NOMO-1 treated with dmso at 0.1 percent for 144 hours (cell line): ENCODE measurements around the gene B3GAT3.
A peak's percentile ranks its signal among the peaks of the same experiment; 100 is the strongest.
"Not testable (repeated sequence)": the region's sequence is repeated elsewhere in the genome, so short reads cannot be mapped to it uniquely, and the experiment has no call there.

Experiments used
- DNase-seq: peaks from one replicate; lab custom pipeline; 2025; ENCODE audit not compliant: unreplicated experiment; lab: John Stamatoyannopoulos, UW

The B3GAT3 gene

DNA sequence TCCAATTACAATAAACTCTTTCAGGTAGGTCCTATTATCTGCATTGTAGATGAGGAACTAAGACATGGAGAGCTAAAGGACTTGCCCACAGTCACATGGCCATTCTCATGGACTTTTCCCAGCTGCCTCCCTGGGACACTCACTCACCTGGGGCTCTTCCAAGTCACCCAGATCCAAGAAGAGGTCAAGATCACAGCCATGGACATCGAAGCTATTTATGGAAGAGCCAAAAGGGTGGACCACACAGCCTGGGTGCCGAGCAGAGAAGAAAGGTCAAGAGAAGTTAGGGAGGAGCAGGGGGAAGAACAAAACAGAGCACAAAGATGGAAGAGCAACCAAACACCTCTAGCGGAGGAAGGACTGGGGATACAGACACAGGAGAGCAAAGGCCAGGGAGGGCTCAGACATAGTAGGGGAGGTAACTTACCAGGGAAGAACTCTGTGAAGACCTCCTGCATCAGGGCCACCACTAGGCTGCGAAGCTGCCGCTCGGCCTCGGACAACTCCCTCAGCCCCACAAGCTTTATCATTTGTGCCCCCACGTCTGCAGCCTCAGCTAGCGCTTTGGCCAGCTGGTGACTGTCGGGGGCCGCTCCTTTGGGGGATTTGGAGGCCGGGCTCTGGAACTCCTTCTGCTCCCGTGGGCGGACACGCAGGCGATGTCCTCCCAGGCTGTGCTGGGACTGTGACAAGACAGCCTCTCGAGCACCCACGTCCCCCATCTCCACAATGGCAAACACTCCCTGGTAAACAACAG is 40.6 kb downstream of the B3GAT3 start:
- no peak for DNase-seq

DNA sequence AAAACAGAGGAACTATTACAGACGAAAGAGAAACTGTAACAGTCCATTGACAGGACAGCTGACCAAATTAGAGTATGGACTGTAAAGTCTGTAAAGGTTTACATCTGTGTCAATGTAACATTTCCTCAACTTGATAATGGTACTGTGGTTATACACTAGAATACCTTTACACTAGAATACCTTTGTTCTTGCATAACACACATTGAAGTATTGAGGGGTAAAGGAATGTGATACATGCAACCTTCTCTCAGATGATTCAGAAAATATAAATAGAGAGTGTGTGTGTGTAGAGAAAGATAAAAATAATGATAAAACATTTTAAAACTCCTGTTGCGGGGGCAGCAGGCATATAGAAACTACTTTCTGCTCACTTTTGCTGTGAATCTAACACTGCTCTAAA is 42.5 kb downstream of the B3GAT3 start:
- no peak for DNase-seq

DNA sequence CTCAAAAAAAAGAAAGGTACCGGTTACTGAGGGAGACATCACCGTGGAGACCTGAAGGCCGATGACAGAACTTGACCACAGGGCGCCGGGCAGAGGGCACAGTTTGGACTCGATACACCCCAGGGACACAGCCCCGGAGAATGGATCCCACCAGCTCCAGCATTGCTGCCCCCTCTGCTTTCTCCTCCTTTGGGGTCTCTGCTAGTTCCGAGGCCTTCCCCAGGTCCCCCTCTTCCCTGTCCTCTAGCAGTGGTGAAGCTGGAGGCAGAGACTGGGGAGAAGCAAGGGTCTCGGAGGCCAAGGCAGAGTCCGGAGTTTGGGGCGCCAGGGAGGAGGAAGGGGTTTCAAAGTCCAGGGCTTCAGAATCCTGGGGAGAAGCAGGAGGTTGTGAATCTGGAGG is 43.2 kb downstream of the B3GAT3 start:
- DNase-seq, result no peak

DNA sequence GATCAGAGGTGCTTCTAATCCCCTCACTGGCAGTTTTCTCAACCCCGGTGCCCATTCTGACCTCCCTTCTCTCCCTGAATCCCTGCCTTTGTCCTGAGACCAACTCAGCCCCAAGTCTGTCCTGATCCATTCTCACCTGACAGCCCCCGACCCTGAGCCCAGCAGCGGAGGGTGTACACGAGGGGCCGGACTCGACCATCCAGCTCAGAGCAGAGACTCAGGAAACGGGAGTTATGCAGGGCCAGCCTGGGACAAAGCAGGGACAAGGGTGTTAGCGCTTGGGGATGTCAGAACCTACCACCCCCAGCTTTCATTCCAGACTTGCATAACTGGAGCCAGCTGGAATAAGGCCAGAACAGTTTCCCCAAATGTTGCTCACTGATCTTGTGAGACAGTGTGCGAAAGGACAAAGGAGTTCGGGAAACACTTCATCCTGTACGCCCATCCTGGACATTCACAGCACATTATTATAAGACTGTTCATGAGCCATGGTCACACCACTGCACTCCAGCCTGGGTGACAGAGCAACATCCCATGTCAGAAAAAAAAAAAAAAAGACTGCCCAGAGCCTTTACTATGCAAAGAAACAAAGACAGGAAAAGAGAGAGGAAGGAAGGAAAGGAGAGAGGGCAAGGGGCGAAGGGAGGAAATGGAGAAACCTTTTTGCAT is 44.6 kb downstream of the B3GAT3 start:
- DNase-seq, result no peak

DNA sequence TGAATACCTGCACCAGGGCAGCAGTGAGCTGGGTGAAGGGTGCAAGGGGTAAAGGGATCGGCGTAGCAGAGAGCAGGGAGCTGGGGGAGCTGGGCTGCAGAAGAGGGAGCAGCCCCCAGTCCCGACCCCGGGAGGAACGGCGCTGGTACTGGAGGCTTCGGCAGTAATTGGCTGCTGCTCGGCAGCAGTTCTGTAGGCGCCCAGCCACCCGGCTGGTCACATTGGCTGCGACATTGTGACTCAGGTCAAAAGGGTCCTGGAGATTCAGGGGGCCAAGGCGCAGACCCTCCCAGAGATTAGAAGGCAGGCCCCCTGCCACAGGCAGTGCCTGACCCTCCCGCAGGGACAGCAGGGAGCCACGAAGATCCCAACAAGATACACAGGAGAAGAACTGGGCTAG is 45.9 kb downstream of the B3GAT3 start:
- no peak for DNase-seq

DNA sequence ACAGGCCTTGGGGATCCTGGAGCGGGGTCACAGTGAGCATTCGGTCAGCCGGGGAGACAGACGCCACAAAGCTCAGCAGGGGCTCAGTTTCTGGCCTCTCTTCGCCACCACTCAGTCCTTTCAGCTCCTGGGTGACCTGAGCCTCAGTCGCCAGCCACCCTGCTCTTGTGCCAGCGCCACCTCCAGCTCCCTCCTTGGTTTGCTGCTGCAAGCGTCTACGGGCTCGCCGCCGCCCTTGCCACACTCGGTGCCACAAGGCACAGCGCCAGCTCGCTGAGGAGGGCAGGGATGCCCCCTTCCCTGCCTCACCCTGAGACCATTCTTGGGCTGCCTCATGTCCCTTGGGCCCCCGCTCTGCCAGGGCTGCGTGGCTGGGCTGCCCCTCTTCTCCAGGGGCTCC is 46.6 kb downstream of the B3GAT3 start:
- DNase-seq, result no peak

DNA sequence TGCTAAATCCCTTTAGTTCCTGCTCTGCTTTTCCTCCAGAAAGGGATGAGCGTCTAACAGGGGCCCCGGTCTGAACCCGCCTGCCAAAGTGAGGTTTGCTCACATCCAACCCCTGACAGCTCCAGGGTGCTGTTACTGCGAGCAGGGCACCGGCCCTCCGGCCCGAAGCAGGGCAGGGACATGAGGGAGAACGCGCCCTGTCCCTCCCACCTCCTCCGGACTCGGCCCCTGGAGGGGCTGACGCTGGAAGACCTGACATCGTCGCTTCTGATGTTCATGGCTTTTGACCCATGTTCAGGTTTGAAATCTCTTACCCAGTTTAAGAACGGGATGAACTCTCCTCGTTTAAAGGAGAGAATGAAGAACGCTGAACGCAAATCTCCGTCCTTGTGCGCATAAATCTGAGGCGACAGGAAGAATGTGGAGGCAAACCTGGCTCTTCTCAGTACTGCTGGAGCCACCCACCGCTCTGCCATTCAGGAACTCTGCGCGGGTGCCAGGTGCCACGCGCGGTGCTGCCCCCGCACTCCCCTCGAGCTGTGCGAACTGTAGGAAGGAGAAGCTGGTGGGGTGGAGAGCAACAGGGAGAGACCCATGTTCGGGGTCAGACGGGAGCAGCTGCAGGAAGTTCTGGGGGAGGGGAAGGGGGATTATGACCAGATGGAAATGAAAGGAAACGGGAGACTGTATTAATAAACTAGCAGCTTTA is 47.3 kb downstream of the B3GAT3 start:
- peak; percentile 38 for DNase-seq

DNA sequence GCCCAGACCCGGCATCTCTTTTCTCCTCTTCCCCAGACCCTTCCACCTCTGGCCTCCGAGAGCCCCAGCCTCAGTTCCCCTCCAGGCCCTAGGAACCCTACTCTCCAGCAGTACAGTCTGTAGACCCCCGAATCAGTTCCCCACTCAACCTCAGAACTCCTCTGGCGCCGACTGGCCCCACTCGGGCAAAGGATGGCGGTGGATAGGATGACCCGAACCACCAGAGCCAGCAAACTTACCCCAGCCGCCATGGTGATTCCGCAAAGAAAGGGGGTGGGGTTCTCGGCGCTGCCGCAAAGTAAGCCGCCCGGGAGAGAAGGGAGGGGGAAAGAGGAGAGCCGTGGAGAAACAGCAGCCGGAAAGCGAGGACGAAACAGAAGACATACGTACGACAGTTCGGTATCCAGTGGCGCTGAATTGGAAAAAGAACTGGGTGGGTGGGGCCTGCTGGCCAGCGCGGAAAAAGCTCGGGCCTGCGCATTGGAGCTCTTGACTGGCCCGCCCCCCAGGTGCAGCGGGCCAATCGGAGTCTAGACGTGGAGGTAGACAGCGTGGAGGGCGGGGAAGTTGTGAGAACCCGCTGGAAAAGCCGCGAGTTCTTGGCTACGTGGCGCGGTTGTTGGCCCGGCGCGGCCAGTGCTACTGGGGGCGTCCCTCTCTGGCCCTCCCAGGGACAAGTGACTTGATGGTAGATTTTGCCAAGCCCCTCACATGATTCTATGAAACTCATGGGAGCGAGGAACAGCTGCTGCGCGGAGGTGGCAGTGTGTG is 48.0 kb downstream of the B3GAT3 start, which contains the start of gene EEF1G:
TSS of gene EEF1G (minus strand) at position 300 of the 771 bp plus-strand sequence. CDS start at position 251, 49 bp downstream.
- peak; percentile 100 for DNase-seq

DNA sequence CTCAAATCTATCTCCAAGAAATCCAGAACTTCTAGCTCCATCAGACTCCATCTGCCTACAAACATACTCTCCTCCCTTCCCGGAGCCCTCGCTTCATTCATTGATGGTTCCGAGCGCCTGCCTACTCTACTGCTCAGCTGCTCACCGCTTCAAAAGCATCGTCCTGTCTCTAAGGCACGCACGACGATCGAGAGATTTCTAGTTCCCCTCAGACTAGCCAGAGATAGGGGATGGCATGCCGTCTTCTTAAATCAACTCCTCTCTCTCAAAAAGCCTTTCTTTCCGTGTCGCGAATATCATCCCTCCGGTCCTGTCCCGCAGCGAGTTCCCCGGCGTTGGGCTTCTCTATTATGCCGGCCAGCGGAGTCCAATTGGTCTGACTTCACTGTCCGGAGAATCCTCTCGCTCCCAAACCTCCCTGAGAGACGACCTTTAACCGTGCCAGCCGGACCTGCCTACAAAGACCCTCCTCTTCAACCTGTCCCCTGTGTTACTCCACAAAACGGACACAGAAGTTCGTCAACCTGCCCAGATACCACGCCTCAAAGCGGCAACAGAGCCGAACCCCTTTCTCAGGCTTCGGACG is 48.7 kb downstream of the B3GAT3 start:
- DNase-seq, result peak; percentile 20

DNA sequence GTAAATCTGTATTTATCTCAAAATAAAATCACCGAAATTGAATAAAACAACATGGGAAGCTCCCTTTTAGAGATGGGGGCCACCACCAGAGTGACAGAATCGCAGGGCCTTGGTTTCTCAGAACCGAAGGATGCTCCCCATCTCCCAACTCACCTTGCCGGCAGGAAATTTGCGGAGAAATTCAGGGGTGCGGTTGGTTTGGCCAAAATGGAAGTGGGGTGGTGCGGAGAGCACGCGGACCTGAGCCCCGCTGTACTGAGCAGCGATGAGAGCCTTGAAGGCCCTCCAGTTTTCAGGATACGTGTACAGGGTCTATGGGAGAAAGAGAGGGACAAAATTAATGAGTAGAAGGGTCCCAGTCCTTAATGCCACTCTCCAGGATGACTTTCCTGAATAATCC is 49.4 kb downstream of the B3GAT3 start:
- no peak for DNase-seq

DNA sequence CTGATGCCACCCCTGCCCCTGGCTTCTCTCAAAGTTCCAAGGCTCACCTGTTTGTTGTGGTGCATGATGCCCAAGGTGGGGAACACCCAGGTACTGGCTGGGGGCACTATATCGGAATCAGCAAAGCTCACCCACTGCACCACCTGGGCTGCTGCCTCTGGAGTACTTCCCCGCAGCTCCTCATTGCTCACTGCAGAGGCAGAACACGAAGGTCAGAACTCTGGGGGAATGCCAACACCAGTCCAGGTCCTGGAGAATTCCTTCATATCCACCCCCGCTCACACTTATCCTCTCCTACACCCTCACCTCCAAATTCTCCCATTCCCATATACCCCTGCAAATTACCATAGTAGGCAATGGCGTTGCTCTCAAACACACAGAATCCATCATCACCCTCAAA is 50.3 kb downstream of the B3GAT3 start:
- DNase-seq, result not testable (repeated sequence)

DNA sequence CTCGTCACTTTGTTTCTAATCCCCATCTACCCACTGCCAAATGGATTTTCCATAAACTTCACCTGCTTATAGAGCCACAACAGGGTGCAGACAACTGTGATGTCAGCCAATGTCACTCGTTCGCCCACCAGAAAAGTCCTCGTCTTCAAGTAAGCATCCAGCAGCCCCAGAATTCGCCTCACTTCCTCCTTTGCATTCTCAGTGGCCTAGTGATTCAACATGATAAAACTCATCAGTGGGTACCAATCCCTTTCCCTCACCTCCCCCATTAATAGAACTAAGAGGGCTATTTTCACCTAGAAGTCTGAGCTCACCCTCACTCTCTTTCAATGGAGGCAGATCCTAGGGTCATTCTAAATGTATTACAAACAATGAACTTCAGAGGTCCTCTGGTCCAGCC is 50.9 kb downstream of the B3GAT3 start:
- not testable (repeated sequence) for DNase-seq

DNA sequence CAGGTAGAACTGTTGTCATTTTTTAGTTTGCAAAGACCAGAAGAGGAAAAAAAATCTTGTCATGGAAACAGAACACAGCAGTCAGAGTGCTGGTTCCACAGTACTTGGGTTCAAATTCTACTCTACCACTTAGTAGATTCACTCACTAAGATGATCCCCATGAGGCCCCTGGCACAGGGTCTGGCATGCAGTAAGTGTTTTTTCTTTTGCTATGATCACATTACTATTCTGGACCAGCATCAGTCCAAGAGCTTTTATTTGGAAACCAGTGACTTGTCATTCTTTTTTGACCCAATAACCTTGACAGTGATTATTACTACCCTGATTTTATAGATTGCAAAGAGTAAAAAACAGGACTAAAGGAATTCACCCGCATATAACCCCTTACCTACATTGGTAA is 52.2 kb downstream of the B3GAT3 start:
- no peak for DNase-seq

DNA sequence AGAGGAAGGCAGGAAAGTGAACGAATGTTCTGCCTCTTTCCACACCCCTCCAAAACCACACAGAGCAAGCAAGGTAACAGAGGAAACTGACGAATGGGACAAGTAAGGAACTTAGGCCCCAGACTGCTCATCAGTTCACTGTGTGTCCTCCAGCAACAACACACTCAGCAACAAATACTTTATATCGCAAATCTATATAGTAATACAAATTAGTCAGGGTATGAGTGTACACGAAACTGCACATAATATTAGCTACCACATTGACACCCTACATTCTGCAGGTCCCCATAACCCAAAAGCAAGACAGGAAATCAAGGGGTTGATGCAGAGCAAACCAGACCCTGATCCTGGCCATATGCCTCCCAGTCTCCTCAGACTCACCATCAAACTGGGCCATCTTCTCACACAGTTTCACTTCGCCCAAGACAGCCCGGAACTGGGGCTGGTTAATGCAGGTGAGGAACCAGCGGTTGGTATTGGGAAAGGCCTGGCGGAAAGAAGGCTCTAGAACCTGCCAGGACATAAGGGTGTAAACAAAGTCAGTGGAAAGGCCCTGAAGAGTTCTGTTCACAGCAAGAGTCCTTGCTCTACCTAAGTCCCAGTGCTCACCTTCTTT is 54.7 kb downstream of the B3GAT3 start:
- DNase-seq, result no peak

DNA sequence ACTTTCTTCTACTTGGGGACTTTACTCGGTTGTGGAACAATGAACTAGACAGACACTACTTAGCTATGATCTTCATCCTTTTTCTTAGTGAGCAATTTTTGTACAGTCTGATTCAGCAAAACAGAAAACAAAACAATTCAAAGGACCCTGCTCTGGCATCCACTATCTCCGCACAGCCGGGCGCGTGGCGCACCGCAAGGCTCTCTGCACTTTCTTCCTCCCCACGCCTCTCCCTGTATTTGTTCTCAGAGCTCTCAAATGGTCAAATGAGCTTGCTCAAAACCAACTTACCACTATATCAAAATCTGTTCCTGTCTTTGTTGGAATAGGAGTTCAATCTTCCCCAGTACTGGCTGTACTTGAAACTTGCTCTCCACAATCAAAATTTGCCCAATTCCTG is 55.5 kb downstream of the B3GAT3 start:
- no peak for DNase-seq
